SU-DHL-6 (cell line): Measurements from ENCODE around the gene NLGN1.

ENCODE experiments used
- H2AFZ ChIP-seq: fragments of 200-600 bp; sonication (generic); 2 replicates; pipeline ENCODE4 v1.6.1; 2014; ENCODE audit warnings: low read depth, mild to moderate bottlenecking, moderate library complexity, mixed read lengths, antibody characterized with exemption, low read length; ENCODE audit not compliant: severe bottlenecking
- H3F3A ChIP-seq: fragments of 200-600 bp; shearing (Covaris generic); 2 replicates; pipeline ENCODE4 v1.6.0; 2016; ENCODE audit warnings: antibody characterized with exemption, mild to moderate bottlenecking; ENCODE audit not compliant: insufficient read depth
- H3K27ac ChIP-seq: fragments of 200-600 bp; sonication (generic); 2 replicates; pipeline ENCODE4 v1.5.1; 2016; ENCODE audit warnings: low read depth, mild to moderate bottlenecking, low read length, moderate library complexity, mixed read lengths
- H3K27me3 ChIP-seq: fragments of 200-600 bp; sonication (generic), shearing (Covaris generic); 2 replicates; pipeline ENCODE4 v1.6.0; 2014; ENCODE audit warnings: mild to moderate bottlenecking, low read length
- H3K36me3 ChIP-seq: fragments of 200-600 bp; sonication (generic); 2 replicates; pipeline ENCODE4 v1.6.1; 2014; ENCODE audit warnings: mild to moderate bottlenecking, low read length, mixed read lengths
- H3K4me2 ChIP-seq: fragments of 300-600, 200-600 bp; shearing (Covaris generic), sonication (generic); 2 replicates; pipeline ENCODE4 v1.6.0; 2014; ENCODE audit warnings: low read length, low read depth, mild to moderate bottlenecking; ENCODE audit not compliant: poor library complexity, severe bottlenecking
- H3K4me3 ChIP-seq: fragments of 200-600 bp; sonication (generic); 2 replicates; pipeline ENCODE4 v1.5.1; 2014; ENCODE audit warnings: antibody characterized with exemption, low read length, mild to moderate bottlenecking, mixed read lengths; ENCODE audit not compliant: insufficient read depth, poor library complexity, severe bottlenecking
- H3K79me2 ChIP-seq: fragments of 200-600 bp; sonication (generic); 2 replicates; pipeline ENCODE4 v1.6.1; 2014; ENCODE audit warnings: mild to moderate bottlenecking, low read length, moderate library complexity; ENCODE audit not compliant: insufficient read depth
- H3K9ac ChIP-seq: fragments of 200-600 bp; sonication (generic); 2 replicates; pipeline ENCODE4 v1.7.0; 2014; ENCODE audit warnings: mild to moderate bottlenecking, low read length
- H3K9me2 ChIP-seq: fragments of 200-600 bp; sonication (generic); replicated peaks from 2 replicates; pipeline ENCODE4 v1.6.1; 2014; ENCODE audit warnings: low read length; ENCODE audit not compliant: insufficient read depth
- H3K9me3 ChIP-seq: fragments of 200-600 bp; sonication (generic); 2 replicates; pipeline ENCODE4 v1.6.1; 2014; ENCODE audit warnings: low read length, mixed read lengths; ENCODE audit not compliant: insufficient read depth
- H4K20me1 ChIP-seq: fragments of 200-600 bp; sonication (generic); 2 replicates; pipeline ENCODE4 v1.6.1; 2014; ENCODE audit warnings: low read depth, mild to moderate bottlenecking, antibody characterized with exemption, low read length, moderate library complexity, mixed read lengths
- CTCF ChIP-seq: fragments of 200-600 bp; sonication (generic); IDR thresholded peaks from one replicate; pipeline ENCODE4 v1.5.1; 2017; ENCODE audit warnings: antibody characterized with exemption, mild to moderate bottlenecking, low read length, moderate library complexity; ENCODE audit not compliant: insufficient read depth, poor library complexity, severe bottlenecking
- EZH2phosphoT487 ChIP-seq: fragments of 200-600 bp; sonication (generic), shearing (Covaris generic); conservative IDR thresholded peaks from 2 replicates; pipeline ENCODE4 v1.6.1; 2018; ENCODE audit warnings: mild to moderate bottlenecking, antibody characterized with exemption, low read length, moderate library complexity, mixed read lengths

Gene NLGN1

GRCh38 chr3:173416070-173416469 lies 18.5 kb downstream of the NLGN1 start:
- Histone ChIP-seq H3K27me3 (no peaks in the 10 kb centered on the region), H3F3A (no peaks in the 10 kb centered on the region), H3K9ac (no peak overlapping the region), H3K4me2 (no peak overlapping the region), H3K4me3 (no peak overlapping the region), H2AFZ (no peak overlapping the region), H3K79me2 (no peaks in the 10 kb centered on the region), H3K36me3 (no peaks in the 10 kb centered on the region), H4K20me1 (no peaks in the 10 kb centered on the region), H3K9me3 (no peaks in the 10 kb centered on the region), H3K9me2 (no peaks in the 10 kb centered on the region), H3K27ac (no peak overlapping the region)
- TF ChIP-seq CTCF, result no peak
- TF ChIP-seq EZH2phosphoT487, result no peak

- Histone ChIP-seq H3K79me2 (no peaks in the 10 kb centered on the region), H3K9ac (no peak overlapping the region), H3K36me3 (no peaks in the 10 kb centered on the region), H3K9me2 (no peaks in the 10 kb centered on the region), H3K4me3 (no peak overlapping the region), H3F3A (no peaks in the 10 kb centered on the region), H3K4me2 (no peak overlapping the region), H4K20me1 (no peaks in the 10 kb centered on the region), H2AFZ (no peak overlapping the region), H3K9me3 (no peaks in the 10 kb centered on the region), H3K27ac (no peak overlapping the region), H3K27me3 (no peaks in the 10 kb centered on the region)
- TF ChIP-seq EZH2phosphoT487, result no peak
- no peak for TF ChIP-seq CTCF
Measured at GRCh38 chr3:173429076-173429475, 31.5 kb downstream of the NLGN1 start.

GRCh38 chr3:173429527-173429926 lies 32.0 kb downstream of the NLGN1 start:
- no peak overlapping the region for H2AFZ ChIP-seq
- no peaks in the 10 kb centered on the region for H3K36me3 ChIP-seq
- H3K4me3 ChIP-seq, result no peak overlapping the region
- no peak overlapping the region for H3K9ac ChIP-seq
- H3K4me2 ChIP-seq, result no peak overlapping the region
- TF ChIP-seq EZH2phosphoT487 (no peak), CTCF (no peak)
- H3F3A ChIP-seq, result no peaks in the 10 kb centered on the region
- H4K20me1 ChIP-seq, result no peaks in the 10 kb centered on the region
- H3K9me3 ChIP-seq, result no peaks in the 10 kb centered on the region
- H3K27ac ChIP-seq, result no peak overlapping the region
- H3K9me2 ChIP-seq, result no peaks in the 10 kb centered on the region
- H3K79me2 ChIP-seq, result no peaks in the 10 kb centered on the region
- no peaks in the 10 kb centered on the region for H3K27me3 ChIP-seq
